Right kidney (tissue), 1 donor: ENCODE data around the gene PHKA2.

Experiments used
- DNase-seq: peaks from one replicate; pipeline ENCODE4 v3.0.0-alpha.2; 2016

Gene PHKA2

GRCh38 chrX:18929775-18930174, 54.1 kb downstream of the PHKA2 start:
- no peak for DNase-seq

- no peak for DNase-seq
These were observed 56.4 kb downstream of the PHKA2 start for GRCh38 chrX:18927558-18927957.

- DNase-seq: no peak
These were observed 59.3 kb downstream of the PHKA2 start for GRCh38 chrX:18924507-18925088.

- DNase-seq: no peak
These were observed 63.3 kb downstream of the PHKA2 start for GRCh38 chrX:18920566-18920965.

- no peak for DNase-seq
These were observed 63.8 kb downstream of the PHKA2 start for GRCh38 chrX:18920079-18920478.

GRCh38 chrX:18917831-18918230, 66.1 kb downstream of the PHKA2 start:
- DNase-seq: no peak

GRCh38 chrX:18906286-18906685, 77.6 kb downstream of the PHKA2 start:
- DNase-seq: no peak

- no peak for DNase-seq
These were observed 83.4 kb downstream of the PHKA2 start for GRCh38 chrX:18900401-18900976.

- DNase-seq: no peak
These were observed 84.0 kb downstream of the PHKA2 start for GRCh38 chrX:18899796-18900380.

- no peak for DNase-seq
These were observed 85.4 kb downstream of the PHKA2 start for GRCh38 chrX:18898492-18898891.

GRCh38 chrX:18898091-18898490, 85.8 kb downstream of the PHKA2 start:
- DNase-seq: no peak

GRCh38 chrX:18897611-18898010, 86.3 kb downstream of the PHKA2 start:
- no peak for DNase-seq

GRCh38 chrX:18896680-18897544, 87.0 kb downstream of the PHKA2 start:
- DNase-seq: no peak

GRCh38 chrX:18895189-18895951, 88.5 kb downstream of the PHKA2 start:
- DNase-seq: no peak

- DNase-seq: no peak
These were observed 89.8 kb downstream of the PHKA2 start for GRCh38 chrX:18894156-18894555.

GRCh38 chrX:18893536-18893935, 90.4 kb downstream of the PHKA2 start:
- no peak for DNase-seq

- no peak for DNase-seq
These were observed 91.0 kb downstream of the PHKA2 start for GRCh38 chrX:18892899-18893298.

- DNase-seq: no peak
These were observed 92.4 kb downstream of the PHKA2 start for GRCh38 chrX:18891548-18891945.

GRCh38 chrX:18890724-18891547, 93.0 kb downstream of the PHKA2 start:
- DNase-seq: no peak

- DNase-seq: no peak
These were observed 93.9 kb downstream of the PHKA2 start for GRCh38 chrX:18890049-18890381.

GRCh38 chrX:18889346-18890048, 94.4 kb downstream of the PHKA2 start:
- no peak for DNase-seq
